Sigmoid colon (tissue), 7 donors: ENCODE measurements around the gene EDA2R. TPM values are rescaled to one million over a fixed set of nuclear protein-coding genes. Genes with fewer than 3 reads are reported as not detected.

Experiments used
- DNase-seq: peaks from one replicate; pipeline ENCODE4 v3.0.0-alpha.2; 2019
- H3K27ac ChIP-seq, 4 donors: fragments of 200-600 bp; sonication (generic); one replicate each; pipeline ENCODE4 v1.5.1; 2016 to 2019; ENCODE audit warnings: mild to moderate bottlenecking in 1 of 4
- H3K27me3 ChIP-seq, 3 donors: fragments of 200-600 bp; sonication (generic); one replicate each; pipeline ENCODE4 v1.5.1; 2019; ENCODE audit warnings: mild to moderate bottlenecking in 1 of 3
- H3K36me3 ChIP-seq, 4 donors: fragments of 200-600 bp; sonication (generic); one replicate each; pipeline ENCODE4 v1.5.1; 2016 to 2019
- H3K4me1 ChIP-seq, 4 donors: fragments of 200-600 bp; sonication (generic); one replicate each; pipeline ENCODE4 v1.5.1; 2017 to 2019
- H3K4me3 ChIP-seq, 4 donors: fragments of 200-600 bp; sonication (generic); one replicate each; pipeline ENCODE4 v1.5.1; 2017 to 2019; ENCODE audit warnings: mild to moderate bottlenecking in 2 of 4, moderate library complexity in 1 of 4
- H3K9me3 ChIP-seq, 4 donors: fragments of 200-600 bp in 3 of 4; sonication (generic) in 3 of 4; one replicate each; pipeline versions ENCODE4 v1.5.1 to v1.6.1; 2013 to 2019
- CTCF ChIP-seq, 4 experiments: fragments of 450-650 bp in 3 of 4; fragments of 200-600 bp in 1 of 4; IDR thresholded peaks; one replicate each; pipeline ENCODE4 v1.5.1; 2016 to 2019; ENCODE audit warnings: antibody characterized with exemption in 4 of 4, mild to moderate bottlenecking in 3 of 4, moderate library complexity in 2 of 4
- EP300 ChIP-seq, 4 donors: sonication (generic); formaldehyde crosslinking; IDR thresholded peaks; one replicate each; pipeline ENCODE4 v1.6.1; 2017; ENCODE audit warnings: antibody characterized with exemption in 4 of 4
- POLR2A ChIP-seq, 2 donors: fragments of 450-650 bp; IDR thresholded peaks; one replicate each; pipeline ENCODE4 v1.6.1; 2016; ENCODE audit warnings: antibody characterized with exemption in 2 of 2, mild to moderate bottlenecking in 2 of 2, moderate library complexity in 2 of 2
- POLR2AphosphoS5 ChIP-seq, 4 donors: sonication (generic); formaldehyde crosslinking; IDR thresholded peaks; one replicate each; pipeline ENCODE4 v1.6.1; 2017; ENCODE audit warnings: antibody characterized with exemption in 4 of 4
- WGBS, 2 donors: extraction: QIAGEN DNeasy Blood & Tissue Kit; methylation state at CpG; one replicate each; pipeline ENCODE4 v1.1.7; 2013; 5-methylcytosine and 5-hydroxymethylcytosine counted together
- intact Hi-C: fragments of 100-400 bp; cut with DNase I; formaldehyde crosslinking; loops from one replicate; pipeline ENCODE4 v1.15.1; 2023
- polyA plus RNA-seq, 3 donors: library from polyadenylated mRNA; stranded (reverse); fragments of 200-250 nt; gene quantifications; one replicate each; pipeline ENCODE4 v1.2.3, GENCODE V29; 2013
- small RNA-seq, 3 donors: library from RNA; depleted of rRNA; stranded (forward); fragments of <200 nt; gene quantifications; one replicate each; pipeline ENCODE3, GENCODE V24; 2016
- total RNA-seq, 4 donors: library from RNA; depleted of rRNA; stranded (reverse); fragments of >200 nt; gene quantifications; one replicate each; pipeline ENCODE4 v1.1.0, GENCODE V29; 2016
- donor health status: healthy with polysubstance abuse.
- donor health status: Bipolar disorder and iron deficiency.
- donor health status: healthy.

The EDA2R gene
- total and polyA plus RNA-seq, 7 donors = under 0.01 to 1.5 (median 1.3) TPM; not detected in 1

- no peak overlapping the region for H3K4me3 ChIP-seq
- DNase-seq = no peak
- TF ChIP-seq CTCF (IDR thresholded peaks at IDR 0.05) (no peak), POLR2A (IDR thresholded peaks at IDR 0.05) (no peak), POLR2AphosphoS5 (IDR thresholded peaks at IDR 0.05) (no peak), EP300 (IDR thresholded peaks at IDR 0.05) (no peak)
- H3K27me3 ChIP-seq = no peaks in the 10 kb centered on the region
- no peaks in the 10 kb centered on the region for H3K9me3 ChIP-seq
- no peaks in the 10 kb centered on the region for H3K4me1 ChIP-seq
- no peaks in the 10 kb centered on the region for H3K36me3 ChIP-seq
- no peak overlapping the region for H3K27ac ChIP-seq
- intact Hi-C loops = no loop called here
These were observed 37.4 kb downstream of the EDA2R start for GRCh38 chrX:66601522-66601921.

GRCh38 chrX:66579219-66579618 lies 59.7 kb downstream of the EDA2R start:
- intact Hi-C loops = no loop called here
- 88 to 100% methylated on average over 1 of the region's 1 CpG for WGBS, 2 donors
- no peak for TF ChIP-seq CTCF (IDR thresholded peaks at IDR 0.05)
- no peak for TF ChIP-seq POLR2A (IDR thresholded peaks at IDR 0.05)
- TF ChIP-seq POLR2AphosphoS5 (IDR thresholded peaks at IDR 0.05) = no peak
- TF ChIP-seq EP300 (IDR thresholded peaks at IDR 0.05) = no peak
- Histone ChIP-seq H3K36me3 (no peaks in the 10 kb centered on the region), H3K27ac (no peak overlapping the region), H3K4me1 (no peaks in the 10 kb centered on the region), H3K27me3 (no peaks in the 10 kb centered on the region), H3K4me3 (no peak overlapping the region), H3K9me3 (no peaks in the 10 kb centered on the region)
- DNase-seq = no peak

GRCh38 chrX:66553973-66554372 lies 84.9 kb downstream of the EDA2R start:
- intact Hi-C loops = no loop called here
- no peaks in the 10 kb centered on the region for H3K9me3 ChIP-seq
- no peaks in the 10 kb centered on the region for H3K4me1 ChIP-seq
- H3K36me3 ChIP-seq = no peaks in the 10 kb centered on the region
- H3K27ac ChIP-seq = no peak overlapping the region
- no peaks in the 10 kb centered on the region for H3K27me3 ChIP-seq
- no peak for TF ChIP-seq EP300 (IDR thresholded peaks at IDR 0.05)
- TF ChIP-seq POLR2A (IDR thresholded peaks at IDR 0.05) = no peak
- no peak for TF ChIP-seq POLR2AphosphoS5 (IDR thresholded peaks at IDR 0.05)
- no peak for TF ChIP-seq CTCF (IDR thresholded peaks at IDR 0.05)
- H3K4me3 ChIP-seq = no peak overlapping the region
- no peak for DNase-seq

GRCh38 chrX:66547847-66548369 lies 91.0 kb downstream of the EDA2R start:
- H3K4me3 ChIP-seq = no peak overlapping the region
- H3K4me1 ChIP-seq = no peaks in the 10 kb centered on the region
- no peaks in the 10 kb centered on the region for H3K27me3 ChIP-seq
- intact Hi-C loops = no loop called here
- H3K27ac ChIP-seq = no peak overlapping the region
- no peaks in the 10 kb centered on the region for H3K36me3 ChIP-seq
- TF ChIP-seq POLR2A (IDR thresholded peaks at IDR 0.05) (no peak), EP300 (IDR thresholded peaks at IDR 0.05) (no peak), POLR2AphosphoS5 (IDR thresholded peaks at IDR 0.05) (no peak), CTCF (IDR thresholded peaks at IDR 0.05) (no peak)
- no peaks in the 10 kb centered on the region for H3K9me3 ChIP-seq
- DNase-seq = no peak

Small RNA genes lying within 50 kb of the gene (small RNA-seq; reads per million reads assigned to genes)
- 0 reads per million in 3 donors for gene RNU6-394P
